Epithelial cell of esophagus (primary cell): Measurements from ENCODE around the gene ART5.

Source experiments
- DNase-seq: peaks from one replicate; pipeline ENCODE4 v3.0.0; 2010; ENCODE audit warnings: low read depth
- H3K4me3 ChIP-seq: 2 replicates; pipeline ENCODE4 v1.5.1; 2011; ENCODE audit warnings: mild to moderate bottlenecking, low read length, control low read depth
- CTCF ChIP-seq: IDR thresholded peaks from 2 replicates; pipeline ENCODE4 v1.5.1; 2011; ENCODE audit warnings: low read depth, mild to moderate bottlenecking, low read length, control low read depth, inconsistent platforms; ENCODE audit not compliant: insufficient read depth; ENCODE audit errors: missing control alignments

Gene ART5

DNA sequence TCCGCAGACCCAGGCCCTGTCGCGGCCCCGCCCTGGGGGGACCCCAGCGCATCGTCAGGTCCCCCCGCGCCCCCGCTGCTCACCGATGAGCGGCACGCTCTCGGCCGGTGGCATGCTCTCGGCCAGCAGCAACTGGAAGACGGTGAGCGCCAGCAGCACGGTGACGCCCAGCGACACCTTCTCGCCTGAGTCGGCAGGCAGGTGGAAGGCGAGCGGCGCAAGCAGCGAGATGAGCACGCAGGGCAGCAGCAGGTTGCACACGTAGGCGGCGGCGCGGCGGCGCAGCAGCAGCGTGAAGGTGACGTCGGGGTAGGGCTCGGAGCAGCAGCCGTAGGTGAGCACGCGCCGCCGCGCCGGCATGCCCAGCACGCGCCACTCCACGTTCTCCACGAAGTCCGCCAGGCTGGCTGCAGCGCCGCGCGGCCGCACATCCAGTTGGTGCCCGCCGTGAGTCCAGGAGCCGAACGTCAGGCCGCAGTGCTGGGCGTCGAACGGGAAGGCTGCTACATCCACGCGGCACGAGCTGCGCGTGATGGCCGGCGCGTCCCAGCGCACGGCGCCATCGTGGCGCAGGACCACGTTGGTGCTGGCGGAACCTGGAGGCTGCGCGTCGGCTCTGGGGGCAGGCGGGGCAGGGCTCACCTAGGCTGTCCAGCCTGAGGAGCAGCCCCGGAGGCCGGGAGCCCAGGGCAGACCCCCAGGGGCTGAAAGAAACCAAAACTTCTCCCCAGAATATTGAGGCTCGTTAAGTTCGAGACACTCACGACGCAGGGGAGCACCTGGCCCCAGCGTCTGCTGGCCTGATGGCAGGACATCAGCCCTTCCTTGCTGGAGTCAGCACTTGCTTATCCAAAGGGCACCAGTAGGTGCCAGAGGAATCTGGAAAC lies 25.6 kb upstream of the ART5 start:
- TF ChIP-seq CTCF = no peak
- H3K4me3 ChIP-seq = no peak overlapping the region
- DNase-seq = no peak

DNA sequence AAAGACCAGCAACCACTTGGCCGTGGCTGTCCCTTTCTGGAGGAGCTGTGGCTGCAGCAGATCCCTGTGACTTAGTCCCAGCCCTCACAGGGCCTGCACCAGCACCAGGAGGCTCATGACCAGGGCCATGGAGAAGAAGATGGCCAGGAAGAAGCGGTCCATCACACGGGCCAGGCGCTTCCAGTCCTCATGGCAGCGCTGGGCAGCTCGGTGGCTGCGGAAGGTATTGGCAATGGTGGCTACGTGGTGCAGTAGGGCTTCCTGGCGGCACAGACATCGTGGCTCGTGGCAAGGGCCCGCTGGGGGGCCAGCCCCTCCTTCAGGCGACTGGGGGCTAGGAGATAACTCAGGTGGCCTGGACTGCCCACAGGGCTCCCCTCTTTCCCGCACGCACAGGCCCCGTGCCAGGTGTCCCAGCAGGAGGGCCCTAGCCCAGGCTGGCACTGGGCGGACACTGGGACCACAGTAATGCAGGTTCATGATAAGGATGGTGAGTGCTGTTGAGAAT lies 24.3 kb upstream of the ART5 start:
- DNase-seq = no peak
- H3K4me3 ChIP-seq = no peak overlapping the region
- no peak for TF ChIP-seq CTCF

- DNase-seq = no peak
- H3K4me3 ChIP-seq = no peak overlapping the region
- no peak for TF ChIP-seq CTCF
These were observed 23.7 kb upstream of the ART5 start for GRCh38 chr11:3665336-3666022.

GRCh38 chr11:3664032-3664630 lies 22.3 kb upstream of the ART5 start:
- TF ChIP-seq CTCF = no peak
- no peak overlapping the region for H3K4me3 ChIP-seq
- DNase-seq = no peak

DNA sequence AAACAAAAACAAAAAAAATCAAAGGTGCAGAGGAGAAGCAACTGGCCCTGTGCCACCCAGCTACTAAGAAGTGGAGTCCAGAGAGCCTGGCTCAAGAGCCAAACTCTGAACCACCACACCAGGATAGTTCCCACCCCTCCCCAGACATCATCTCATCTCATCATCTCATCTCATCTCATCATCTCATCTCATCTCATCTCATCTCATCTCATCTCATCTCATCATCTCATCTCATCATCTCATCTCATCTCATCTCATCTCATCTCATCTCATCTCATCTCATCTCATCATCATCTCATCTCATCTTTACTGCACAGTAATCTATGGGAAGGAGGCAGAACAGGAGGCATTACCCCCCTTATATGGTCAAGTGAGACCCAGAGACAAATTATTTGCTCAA lies 21.1 kb upstream of the ART5 start:
- H3K4me3 ChIP-seq = no peak overlapping the region
- no peak for DNase-seq
- no peak for TF ChIP-seq CTCF

DNA sequence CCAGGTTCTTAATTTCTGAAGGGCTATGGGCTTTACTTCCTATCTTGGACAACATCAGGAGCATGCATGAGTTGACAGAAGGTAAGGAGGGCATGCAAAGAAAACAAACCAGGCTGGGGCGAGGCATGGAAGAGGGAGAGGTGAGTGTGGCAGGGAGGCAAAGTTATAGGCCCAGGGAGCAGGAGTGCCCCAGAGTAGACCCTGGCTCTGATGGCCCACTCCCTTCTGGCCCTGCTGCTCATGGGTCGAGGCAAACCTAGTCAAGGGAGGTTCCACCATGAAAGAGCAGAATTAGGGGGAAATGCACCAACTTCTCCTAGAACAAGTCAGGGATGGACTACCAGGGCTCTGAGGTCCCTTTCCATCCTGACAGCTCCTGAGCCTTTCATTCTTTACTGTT lies 19.2 kb upstream of the ART5 start:
- DNase-seq = no peak
- no peak overlapping the region for H3K4me3 ChIP-seq
- TF ChIP-seq CTCF = no peak
